Neural cell (in vitro differentiated cells): Measurements from ENCODE around the gene SKI.

Experiments used
- CTCF ChIP-seq: fragments of 450-650 bp; IDR thresholded peaks from 2 replicates; pipeline ENCODE4 v1.5.1; 2014; ENCODE audit warnings: antibody characterized with exemption, mild to moderate bottlenecking, moderate library complexity; ENCODE audit not compliant: poor library complexity, severe bottlenecking
- EP300 ChIP-seq: fragments of 450-650 bp; conservative IDR thresholded peaks from 2 replicates; pipeline ENCODE4 v1.6.1; 2014; ENCODE audit warnings: antibody characterized with exemption, mild to moderate bottlenecking, moderate library complexity; ENCODE audit not compliant: poor library complexity, severe bottlenecking
- EZH2 ChIP-seq: fragments of 200-600, 300-800 bp; shearing (Covaris generic), sonication (generic); IDR thresholded peaks from 2 replicates; pipeline ENCODE4 v1.6.1; 2014; ENCODE audit warnings: antibody characterized with exemption, low read length, borderline replicate concordance, mild to moderate bottlenecking; ENCODE audit not compliant: insufficient read depth, poor library complexity, severe bottlenecking
- MXI1 ChIP-seq: fragments of 450-650 bp; conservative IDR thresholded peaks from 2 replicates; pipeline ENCODE4 v1.6.1; 2014; ENCODE audit warnings: antibody characterized with exemption, mild to moderate bottlenecking; ENCODE audit not compliant: poor library complexity, severe bottlenecking
- POLR2AphosphoS5 ChIP-seq: IDR thresholded peaks from 2 replicates; pipeline ENCODE4 v1.6.1; 2012
- RAD21 ChIP-seq: fragments of 450-650 bp; conservative IDR thresholded peaks from 2 replicates; pipeline ENCODE4 v1.6.1; 2014; ENCODE audit warnings: antibody characterized with exemption, mild to moderate bottlenecking, moderate library complexity
- REST ChIP-seq: IDR thresholded peaks from 2 replicates; pipeline ENCODE4 v1.6.1; 2012; ENCODE audit warnings: borderline replicate concordance
- TAF1 ChIP-seq: IDR thresholded peaks from 2 replicates; pipeline ENCODE4 v1.6.1; 2012; ENCODE audit warnings: low read depth

GRCh38 chr1:2258996-2259395, 30.9 kb downstream of the SKI start:
- TF ChIP-seq POLR2AphosphoS5 (no peak), CTCF (no peak), EP300 (no peak), RAD21 (no peak), REST (no peak), EZH2 (no peak), TAF1 (no peak), MXI1 (no peak)
